ENCODE measurements around the gene AGBL1.
"Not testable (repeated sequence)": the region's sequence is repeated elsewhere in the genome, so short reads cannot be mapped to it uniquely, and the experiment has no call there.

The AGBL1 gene

DNA sequence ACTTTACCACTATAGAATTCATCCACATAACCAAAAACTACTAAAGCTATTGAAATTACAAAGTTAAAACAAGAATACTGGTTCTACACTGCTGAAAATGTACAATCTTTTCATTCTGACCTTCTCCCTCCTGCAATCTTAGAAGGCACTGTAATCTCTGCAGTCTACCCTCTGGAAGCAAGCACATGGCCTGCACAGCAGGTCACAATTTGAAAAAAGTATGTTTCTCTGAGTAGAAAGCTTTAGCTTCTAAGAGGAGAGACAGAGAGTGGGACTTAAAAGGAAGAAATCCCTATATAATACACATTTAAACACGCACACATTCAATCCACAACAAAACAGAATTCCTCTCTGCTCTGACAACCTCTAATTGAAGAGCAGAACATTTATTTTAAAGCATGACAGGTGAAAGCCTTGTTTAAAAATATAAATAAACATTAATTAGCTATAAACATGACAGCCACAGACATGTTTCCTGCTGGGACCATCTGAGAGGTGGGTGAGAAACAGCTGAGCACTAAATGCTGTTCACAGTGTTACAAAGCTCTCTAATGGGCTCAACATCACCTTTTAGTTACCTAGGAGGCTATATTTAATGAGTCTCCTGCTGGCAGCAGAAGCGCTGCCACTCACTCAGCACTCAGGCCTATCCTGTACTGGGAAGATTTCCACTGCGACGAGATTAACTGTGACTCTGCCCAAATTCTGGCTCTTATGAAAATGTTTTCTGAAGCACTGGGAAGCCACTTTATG, 447.4 kb downstream of the AGBL1 start:
- H3K27ac Mint-ChIP-seq, result no peak overlapping the region
- H3K36me3 Mint-ChIP-seq (ENCODE audit: low read depth), result no peaks in the 10 kb centered on the region
- no peak for DNase-seq
- peaks cover 15% of the 10 kb centered on the region for H3K9me3 Mint-ChIP-seq
- H3K4me3 Mint-ChIP-seq, result no peak overlapping the region
- no peaks in the 10 kb centered on the region for H3K27me3 Mint-ChIP-seq (ENCODE audit: low read depth, poor library complexity)
- TF ChIP-seq, protein P1, sequence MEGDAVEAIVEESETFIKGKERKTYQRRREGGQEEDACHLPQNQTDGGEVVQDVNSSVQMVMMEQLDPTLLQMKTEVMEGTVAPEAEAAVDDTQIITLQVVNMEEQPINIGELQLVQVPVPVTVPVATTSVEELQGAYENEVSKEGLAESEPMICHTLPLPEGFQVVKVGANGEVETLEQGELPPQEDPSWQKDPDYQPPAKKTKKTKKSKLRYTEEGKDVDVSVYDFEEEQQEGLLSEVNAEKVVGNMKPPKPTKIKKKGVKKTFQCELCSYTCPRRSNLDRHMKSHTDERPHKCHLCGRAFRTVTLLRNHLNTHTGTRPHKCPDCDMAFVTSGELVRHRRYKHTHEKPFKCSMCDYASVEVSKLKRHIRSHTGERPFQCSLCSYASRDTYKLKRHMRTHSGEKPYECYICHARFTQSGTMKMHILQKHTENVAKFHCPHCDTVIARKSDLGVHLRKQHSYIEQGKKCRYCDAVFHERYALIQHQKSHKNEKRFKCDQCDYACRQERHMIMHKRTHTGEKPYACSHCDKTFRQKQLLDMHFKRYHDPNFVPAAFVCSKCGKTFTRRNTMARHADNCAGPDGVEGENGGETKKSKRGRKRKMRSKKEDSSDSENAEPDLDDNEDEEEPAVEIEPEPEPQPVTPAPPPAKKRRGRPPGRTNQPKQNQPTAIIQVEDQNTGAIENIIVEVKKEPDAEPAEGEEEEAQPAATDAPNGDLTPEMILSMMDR (IDR thresholded peaks at IDR 0.05), result no peak
- peaks cover 11% of the 10 kb centered on the region for H3K4me1 Mint-ChIP-seq

DNA sequence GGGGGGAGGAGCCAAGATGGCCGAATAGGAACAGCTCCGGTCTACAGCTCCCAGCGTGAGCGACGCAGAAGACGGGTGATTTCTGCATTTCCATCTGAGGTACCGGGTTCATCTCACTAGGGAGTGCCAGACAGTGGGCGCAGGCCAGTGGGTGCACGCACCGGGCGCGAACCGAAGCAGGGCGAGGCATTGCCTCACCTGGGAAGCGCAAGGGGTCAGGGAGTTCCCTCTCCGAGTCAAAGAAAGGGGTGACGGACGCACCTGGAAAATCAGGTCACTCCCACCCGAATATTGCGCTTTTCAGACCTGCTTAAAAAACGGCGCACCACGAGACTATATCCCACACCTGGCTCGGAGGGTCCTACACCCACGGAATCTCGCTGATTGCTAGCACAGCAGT, 448.4 kb downstream of the AGBL1 start:
- not testable (repeated sequence) for H3K36me3 Mint-ChIP-seq (ENCODE audit: low read depth); DNase-seq; H3K27ac Mint-ChIP-seq; H3K4me3 Mint-ChIP-seq; H3K27me3 Mint-ChIP-seq (ENCODE audit: low read depth, poor library complexity)
- peaks cover 11% of the 10 kb centered on the region for H3K4me1 Mint-ChIP-seq
- H3K9me3 Mint-ChIP-seq, result peaks cover 15% of the 10 kb centered on the region

DNA sequence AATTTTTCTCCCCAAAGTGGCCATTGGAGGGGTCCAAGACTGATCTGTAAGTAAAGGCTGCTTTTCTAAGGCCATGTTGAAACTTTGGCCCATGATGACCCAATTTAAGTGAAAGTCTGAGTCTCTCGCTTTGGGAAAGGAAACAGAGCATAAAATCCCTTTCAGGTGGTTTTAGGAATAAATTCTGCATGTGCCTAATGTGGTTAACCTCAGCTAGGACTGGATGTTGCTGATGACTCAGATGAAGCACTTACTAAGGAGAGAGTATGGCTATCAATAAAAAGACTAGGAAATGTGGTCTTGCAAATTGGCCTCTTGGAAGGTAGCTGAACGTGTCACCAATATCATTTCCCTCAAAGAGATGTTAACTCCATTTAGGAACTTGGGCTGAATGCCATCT, 458.5 kb downstream of the AGBL1 start:
- peaks cover 7% of the 10 kb centered on the region for H3K27me3 Mint-ChIP-seq (ENCODE audit: low read depth, poor library complexity)
- no peaks in the 10 kb centered on the region for H3K4me1 Mint-ChIP-seq
- no peak for DNase-seq
- TF ChIP-seq, protein P1 (IDR thresholded peaks at IDR 0.05), result no peak
- H3K27ac Mint-ChIP-seq, result no peak overlapping the region
- no peaks in the 10 kb centered on the region for H3K9me3 Mint-ChIP-seq
- H3K36me3 Mint-ChIP-seq (ENCODE audit: low read depth), result no peaks in the 10 kb centered on the region
- H3K4me3 Mint-ChIP-seq, result no peak overlapping the region

DNA sequence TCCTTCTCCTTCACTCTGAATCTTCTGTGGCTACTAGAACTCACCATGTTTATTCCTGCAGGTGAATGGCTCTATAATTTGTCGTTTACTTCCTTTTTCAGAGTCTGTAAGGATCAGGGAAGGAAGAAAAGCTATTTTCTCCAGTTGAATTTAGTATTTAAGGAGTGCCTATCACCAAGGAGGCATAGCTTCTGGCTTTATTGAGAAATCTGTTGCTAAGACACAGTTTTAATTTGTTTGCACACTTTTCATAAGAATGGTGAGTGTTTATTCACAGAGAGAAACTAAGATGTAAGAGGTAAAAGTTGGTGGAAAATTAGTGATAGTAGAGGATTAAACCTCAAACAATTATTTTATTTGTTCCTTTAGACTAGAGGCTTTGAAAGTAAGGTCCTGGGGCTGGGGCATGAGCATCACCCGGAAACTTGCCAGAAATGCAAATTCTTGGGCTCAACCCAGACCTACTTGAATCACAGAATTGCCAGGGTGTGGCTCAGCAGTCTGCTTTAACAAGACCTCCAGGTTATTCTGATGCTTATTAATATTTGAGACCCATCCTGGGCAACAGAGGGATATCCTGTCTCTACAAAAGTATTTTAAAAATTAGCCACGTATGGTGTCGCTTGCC, 461.3 kb downstream of the AGBL1 start:
- no peaks in the 10 kb centered on the region for H3K4me1 Mint-ChIP-seq
- no peak for DNase-seq
- no peak overlapping the region for H3K27ac Mint-ChIP-seq
- TF ChIP-seq, protein P1 (IDR thresholded peaks at IDR 0.05), result no peak
- peaks cover 7% of the 10 kb centered on the region for H3K27me3 Mint-ChIP-seq (ENCODE audit: low read depth, poor library complexity)
- peaks cover 8% of the 10 kb centered on the region for H3K9me3 Mint-ChIP-seq
- H3K4me3 Mint-ChIP-seq, result no peak overlapping the region
- H3K36me3 Mint-ChIP-seq (ENCODE audit: low read depth), result no peaks in the 10 kb centered on the region

DNA sequence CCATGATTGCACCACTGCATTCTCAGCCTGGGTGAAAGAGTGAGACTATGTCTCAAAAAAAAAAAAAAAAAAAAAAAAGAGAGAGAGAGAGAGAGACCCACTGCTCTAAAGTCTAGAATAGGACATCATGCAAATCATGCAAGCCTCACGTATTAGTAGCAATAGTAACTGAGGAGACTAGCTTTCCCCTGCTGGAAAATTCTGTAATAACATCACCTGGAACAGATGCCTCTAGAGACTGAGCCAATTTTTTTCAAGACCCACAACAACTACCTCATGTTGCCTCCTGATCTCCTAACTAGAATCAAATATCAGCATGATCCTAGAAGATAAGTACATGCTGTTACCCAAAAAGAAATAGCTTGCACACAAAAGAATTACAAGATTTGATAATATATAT, 461.9 kb downstream of the AGBL1 start:
- Mint-ChIP-seq H3K27ac (no peak overlapping the region), H3K4me1 (no peaks in the 10 kb centered on the region), H3K36me3 (ENCODE audit: low read depth) (no peaks in the 10 kb centered on the region), H3K4me3 (no peak overlapping the region), H3K27me3 (ENCODE audit: low read depth, poor library complexity) (peaks cover 7% of the 10 kb centered on the region), H3K9me3 (peaks cover 8% of the 10 kb centered on the region)
- TF ChIP-seq, protein P1 (IDR thresholded peaks at IDR 0.05), result no peak
- no peak for DNase-seq

DNA sequence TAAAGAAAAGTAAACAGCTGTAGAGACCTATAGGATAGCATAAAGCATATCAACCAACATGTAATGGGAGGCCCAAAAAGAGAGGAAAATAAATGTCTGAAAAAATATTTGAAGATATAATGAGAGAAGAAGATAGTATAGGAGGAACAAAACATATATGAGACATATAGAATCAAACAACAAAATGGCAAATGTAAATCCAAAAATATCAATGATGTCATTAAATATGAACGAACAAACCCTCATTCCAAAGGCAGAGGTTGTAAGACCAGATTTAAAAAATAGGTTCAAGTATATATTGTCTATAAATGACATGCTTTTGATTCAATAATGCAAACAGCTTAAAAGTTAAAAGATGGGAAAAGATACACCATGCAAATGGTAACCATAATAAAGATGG, 470.4 kb downstream of the AGBL1 start:
- H3K4me3 Mint-ChIP-seq, result no peak overlapping the region
- H3K27ac Mint-ChIP-seq, result no peak overlapping the region
- no peaks in the 10 kb centered on the region for H3K27me3 Mint-ChIP-seq (ENCODE audit: low read depth, poor library complexity)
- peaks cover 7% of the 10 kb centered on the region for H3K9me3 Mint-ChIP-seq
- no peaks in the 10 kb centered on the region for H3K36me3 Mint-ChIP-seq (ENCODE audit: low read depth)
- TF ChIP-seq, protein P1 (IDR thresholded peaks at IDR 0.05), result no peak
- DNase-seq, result no peak
- peaks cover 19% of the 10 kb centered on the region for H3K4me1 Mint-ChIP-seq

Data from nephron progenitor cell (in vitro differentiated cells).